GM18505 (cell line): Measurements from ENCODE around the gene CLDN10.
A peak's percentile ranks its signal among the peaks of the same experiment; 100 is the strongest.

ENCODE experiments used
- ATAC-seq: cut with Tn5 transposase; IDR thresholded peaks from one replicate; pipeline ENCODE4 v1.9.1; 2021; ENCODE audit not compliant: unreplicated experiment
- POLR2A ChIP-seq: IDR thresholded peaks from 4 replicates; pipeline ENCODE4 v1.6.1; 2011; ENCODE audit warnings: borderline replicate concordance; ENCODE audit not compliant: insufficient read depth, insufficient read length; ENCODE audit errors: extremely low read depth

CLDN10 gene

DNA sequence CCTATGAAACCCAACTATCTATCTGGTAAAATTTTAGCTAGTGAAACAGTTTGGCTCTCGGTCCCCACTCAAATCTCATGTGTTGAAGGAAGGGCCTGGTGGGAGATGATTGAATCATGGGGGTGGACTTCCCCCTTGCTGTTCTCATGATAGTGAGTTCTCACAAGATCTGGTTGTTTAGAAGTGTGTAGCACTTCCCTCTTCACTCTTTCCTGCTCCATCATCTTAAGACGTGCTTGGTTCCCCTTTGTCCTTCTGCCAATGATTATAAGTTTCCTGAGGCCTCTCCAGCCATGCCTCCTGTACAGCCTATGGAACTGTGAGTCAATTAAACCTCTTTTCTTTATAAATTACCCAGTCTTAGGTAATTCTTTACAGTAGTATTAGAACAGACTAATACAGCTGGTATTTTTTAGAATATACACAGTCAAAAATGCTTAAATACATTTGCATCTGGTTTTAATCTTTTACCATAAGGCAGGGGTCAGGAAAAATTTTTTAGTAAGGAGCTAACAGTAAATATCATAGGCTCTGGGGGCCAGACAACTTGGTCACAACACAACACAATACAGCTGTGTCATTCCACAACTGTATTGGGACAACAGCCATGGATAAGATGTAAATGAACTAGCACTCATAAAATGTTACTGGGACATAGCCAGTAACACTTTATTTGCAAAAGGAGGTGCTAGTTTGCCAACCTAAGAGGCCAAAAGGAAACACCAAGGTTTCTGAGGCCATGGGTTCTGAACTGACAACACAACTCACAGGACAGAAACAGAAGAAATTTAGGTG lies 67.7 kb downstream of the CLDN10 start:
- no peak for TF ChIP-seq POLR2A
- ATAC-seq, result no peak

DNA sequence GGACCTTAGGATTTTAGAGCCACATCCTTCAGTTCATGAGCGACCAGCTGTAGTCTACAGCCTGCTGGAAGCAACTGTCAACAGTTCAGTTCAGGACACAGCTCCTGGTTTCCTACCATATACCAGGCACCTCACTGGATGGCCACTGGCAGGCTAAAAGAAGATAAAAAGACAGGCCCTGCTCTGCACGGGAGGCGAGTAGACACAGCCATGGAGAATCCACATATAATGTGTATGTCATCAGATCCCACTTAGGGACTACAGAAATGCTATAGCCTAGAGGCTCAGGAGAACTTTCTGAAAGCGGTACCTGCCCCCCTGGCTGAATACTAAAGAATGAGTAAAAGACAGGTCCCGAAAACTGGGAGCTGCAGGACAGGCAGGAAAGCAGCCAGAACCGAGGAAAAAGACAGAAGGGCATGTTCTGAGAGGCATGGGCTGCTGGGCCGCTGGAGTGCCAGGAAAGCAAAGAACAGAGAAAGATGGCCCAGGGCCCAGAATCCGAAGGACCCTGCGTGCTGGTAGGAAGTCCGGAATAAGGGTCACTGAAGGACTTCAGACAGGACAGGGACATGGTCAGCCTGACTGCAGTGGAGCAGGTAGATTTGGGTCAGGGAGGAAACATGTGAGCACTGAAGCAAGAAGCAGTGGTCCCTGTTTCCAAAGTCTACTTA lies 68.4 kb downstream of the CLDN10 start:
- ATAC-seq, result no peak
- no peak for TF ChIP-seq POLR2A

DNA sequence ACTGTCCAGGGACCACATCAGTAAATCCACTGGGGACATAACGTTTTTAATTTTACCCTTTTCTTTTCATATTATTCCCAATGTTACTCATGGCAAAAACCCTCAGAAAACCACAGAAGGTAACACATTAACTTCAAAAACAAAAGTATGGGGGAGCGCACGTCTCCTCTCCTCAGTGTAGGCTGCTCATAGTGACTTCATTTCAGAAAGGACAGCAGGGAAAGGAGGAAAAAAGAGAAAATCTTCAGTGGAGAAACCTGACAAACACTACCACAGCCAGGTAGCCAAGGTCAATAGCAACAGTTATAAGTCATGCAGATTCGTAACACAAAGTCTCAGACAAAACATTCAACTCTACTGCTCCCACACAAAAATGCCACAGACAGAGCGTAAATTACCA lies 70.6 kb downstream of the CLDN10 start:
- ATAC-seq, result no peak
- no peak for TF ChIP-seq POLR2A

DNA sequence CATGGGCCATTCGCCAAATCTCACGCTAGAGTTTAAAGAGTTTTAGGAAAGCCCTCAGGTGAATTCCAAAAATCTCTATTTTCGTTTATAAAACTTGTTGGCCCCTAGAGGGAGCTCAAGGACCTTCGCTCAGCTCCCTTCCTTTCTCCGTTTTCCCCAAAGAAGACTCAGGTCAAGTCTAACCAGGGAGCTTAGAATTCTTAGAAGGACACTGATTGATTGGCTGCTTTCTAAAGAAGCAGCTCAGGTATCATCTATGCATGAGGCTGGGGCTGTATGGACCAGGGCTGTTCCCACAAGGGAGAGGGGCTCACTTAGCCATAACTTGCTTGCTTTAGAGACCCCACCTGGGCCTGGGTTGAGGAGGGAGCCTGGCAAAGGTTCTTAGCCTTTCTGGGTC lies 71.5 kb downstream of the CLDN10 start:
- no peak for TF ChIP-seq POLR2A
- peak; percentile 60 for ATAC-seq

DNA sequence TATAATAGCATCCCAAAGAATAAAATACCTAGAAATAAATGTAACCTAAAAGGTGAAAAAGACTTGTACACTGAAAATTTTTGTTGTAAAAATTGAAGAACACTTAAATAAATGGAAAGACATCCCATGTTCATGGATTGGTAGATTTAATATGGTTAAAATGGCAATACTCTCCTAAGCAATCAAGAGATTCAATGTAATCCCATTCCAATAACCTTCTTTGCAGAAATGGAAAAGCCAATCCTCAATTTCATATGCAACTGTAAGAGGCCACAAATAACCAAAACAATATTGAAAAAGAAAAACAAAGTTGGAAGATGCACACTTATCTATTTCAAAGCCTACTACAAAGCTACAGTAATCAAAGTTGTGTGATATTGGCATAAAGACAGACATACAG lies 74.2 kb downstream of the CLDN10 start:
- no peak for TF ChIP-seq POLR2A
- no peak for ATAC-seq

DNA sequence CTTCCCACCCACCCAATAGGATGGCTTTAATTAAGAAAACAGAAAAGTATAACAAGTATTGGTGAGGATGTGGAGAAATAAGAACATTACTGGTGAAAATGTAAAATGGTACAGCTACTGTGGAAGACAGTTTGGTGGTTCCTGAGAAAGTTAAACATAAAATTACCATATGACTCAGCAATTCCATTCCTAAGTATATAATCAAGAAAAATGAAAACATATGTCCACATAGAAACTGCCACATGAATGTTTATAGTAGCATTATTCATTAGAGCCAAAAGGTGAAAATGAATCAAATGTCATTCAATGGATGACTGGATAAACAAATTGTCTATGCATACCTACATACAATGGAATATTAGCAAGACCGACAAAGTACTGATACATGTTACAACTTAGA lies 75.1 kb downstream of the CLDN10 start:
- no peak for TF ChIP-seq POLR2A

DNA sequence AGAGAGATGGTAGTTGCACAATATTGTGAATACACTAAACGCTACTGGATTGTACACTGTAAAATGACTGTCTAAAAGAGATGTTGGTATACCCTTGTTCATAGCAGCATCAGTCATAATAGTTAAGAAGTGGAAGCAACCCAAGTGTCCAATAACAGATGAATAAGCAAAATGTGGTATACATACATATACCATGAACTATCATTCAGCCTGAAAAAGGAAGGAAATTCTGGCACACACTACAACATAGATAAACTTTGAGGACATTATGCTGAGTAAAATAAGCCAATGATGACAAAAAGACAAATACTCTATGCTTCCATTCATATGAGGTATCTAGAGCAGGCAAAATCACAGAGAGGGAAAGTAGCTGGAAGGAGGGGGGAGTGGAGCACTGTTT lies 76.0 kb downstream of the CLDN10 start:
- no peak for ATAC-seq

More for the DNA sequence above, 75.1 kb downstream of the CLDN10 start:
- no peak for ATAC-seq

DNA sequence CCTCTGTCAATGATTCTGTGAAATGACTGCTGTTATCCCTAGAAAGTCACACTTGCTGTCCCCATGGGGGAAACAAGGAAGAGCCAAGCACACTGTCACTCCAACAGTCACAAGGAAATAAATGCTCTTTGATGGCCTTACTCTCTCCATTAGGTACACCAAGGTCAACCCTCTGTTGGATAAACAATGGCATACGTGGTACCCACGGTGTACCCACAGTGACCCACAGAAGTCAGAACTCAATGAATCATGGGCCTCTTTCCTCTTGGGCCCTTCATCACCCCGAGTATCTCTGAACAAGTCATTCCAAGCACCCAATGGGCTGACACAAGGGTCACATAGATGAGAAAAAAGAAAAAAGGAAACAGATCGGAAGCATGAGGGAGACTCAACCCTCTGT lies 76.6 kb downstream of the CLDN10 start:
- no peak for ATAC-seq
- TF ChIP-seq POLR2A, result no peak

More for the DNA sequence above, 76.0 kb downstream of the CLDN10 start:
- no peak for TF ChIP-seq POLR2A
